Mucosa of stomach (tissue), 1 donor: ENCODE measurements around the gene PABPC1L.

ENCODE experiments used
- H3K27me3 ChIP-seq: one replicate; pipeline ENCODE4 v1.7.0; 2013; ENCODE audit warnings: mild to moderate bottlenecking, low read length; ENCODE audit not compliant: control insufficient read depth, insufficient read depth
- H3K36me3 ChIP-seq: one replicate; pipeline ENCODE4 v1.7.0; 2013; ENCODE audit warnings: low read length; ENCODE audit not compliant: control insufficient read depth, insufficient read depth
- H3K4me1 ChIP-seq: one replicate; pipeline ENCODE4 v1.7.0; 2013; ENCODE audit warnings: mild to moderate bottlenecking, low read length; ENCODE audit not compliant: control insufficient read depth, insufficient read depth
- H3K4me3 ChIP-seq: one replicate; pipeline ENCODE4 v1.7.0; 2013; ENCODE audit warnings: low read length
- H3K9ac ChIP-seq: one replicate; pipeline ENCODE4 v1.7.0; 2013; ENCODE audit warnings: mild to moderate bottlenecking, low read length, moderate library complexity
- H3K9me3 ChIP-seq: one replicate; pipeline ENCODE4 v1.7.0; 2013; ENCODE audit warnings: mild to moderate bottlenecking, low read length, moderate library complexity; ENCODE audit not compliant: control insufficient read depth
- donor health status: Pancreatic carcinoma.

Gene PABPC1L

GRCh38 chr20:44886266-44886651 lies 23.6 kb upstream of the PABPC1L start:
- peak overlapping the region; percentile 91 for H3K9ac ChIP-seq
- peaks cover 6% of the 10 kb centered on the region for H3K4me1 ChIP-seq
- H3K4me3 ChIP-seq = peak overlapping the region; percentile 73
- no peaks in the 10 kb centered on the region for H3K9me3 ChIP-seq
- H3K36me3 ChIP-seq = no peaks in the 10 kb centered on the region
- no peaks in the 10 kb centered on the region for H3K27me3 ChIP-seq

GRCh38 chr20:44886828-44887227 lies 23.0 kb upstream of the PABPC1L start:
- peaks cover 6% of the 10 kb centered on the region for H3K4me1 ChIP-seq
- H3K4me3 ChIP-seq = peak overlapping the region; percentile 73

GRCh38 chr20:44887466-44887865 lies 22.4 kb upstream of the PABPC1L start:
- Histone ChIP-seq H3K9me3 (no peaks in the 10 kb centered on the region), H3K4me3 (no peak overlapping the region), H3K36me3 (no peaks in the 10 kb centered on the region), H3K9ac (peak overlapping the region; percentile 2), H3K4me1 (peaks cover 6% of the 10 kb centered on the region), H3K27me3 (no peaks in the 10 kb centered on the region)

More at GRCh38 chr20:44886828-44887227, 23.0 kb upstream of the PABPC1L start:
- Histone ChIP-seq H3K9me3 (no peaks in the 10 kb centered on the region), H3K27me3 (no peaks in the 10 kb centered on the region), H3K36me3 (no peaks in the 10 kb centered on the region), H3K9ac (peak overlapping the region; percentile 91)

- Histone ChIP-seq H3K27me3 (no peaks in the 10 kb centered on the region), H3K9ac (no peak overlapping the region), H3K4me1 (peaks cover 6% of the 10 kb centered on the region), H3K4me3 (no peak overlapping the region), H3K9me3 (no peaks in the 10 kb centered on the region), H3K36me3 (no peaks in the 10 kb centered on the region)
Measured at GRCh38 chr20:44888226-44889103, 21.4 kb upstream of the PABPC1L start.

GRCh38 chr20:44891826-44892225 lies 18.0 kb upstream of the PABPC1L start:
- Histone ChIP-seq H3K4me3 (no peak overlapping the region), H3K27me3 (no peaks in the 10 kb centered on the region), H3K9ac (no peak overlapping the region), H3K36me3 (no peaks in the 10 kb centered on the region), H3K9me3 (no peaks in the 10 kb centered on the region), H3K4me1 (peaks cover 8% of the 10 kb centered on the region)

GRCh38 chr20:44894959-44895358 lies 14.9 kb upstream of the PABPC1L start:
- Histone ChIP-seq H3K9me3 (no peaks in the 10 kb centered on the region), H3K4me1 (peaks cover 8% of the 10 kb centered on the region), H3K27me3 (no peaks in the 10 kb centered on the region), H3K36me3 (no peaks in the 10 kb centered on the region), H3K9ac (no peak overlapping the region), H3K4me3 (no peak overlapping the region)

- H3K4me3 ChIP-seq = no peak overlapping the region
- H3K27me3 ChIP-seq = no peaks in the 10 kb centered on the region
- H3K36me3 ChIP-seq = no peaks in the 10 kb centered on the region
- H3K9me3 ChIP-seq = no peaks in the 10 kb centered on the region
- H3K4me1 ChIP-seq = peaks cover 8% of the 10 kb centered on the region
- H3K9ac ChIP-seq = no peak overlapping the region
Measured at GRCh38 chr20:44896583-44896982, 13.3 kb upstream of the PABPC1L start.

GRCh38 chr20:44897133-44897532 lies 12.7 kb upstream of the PABPC1L start:
- no peak overlapping the region for H3K4me3 ChIP-seq
- H3K4me1 ChIP-seq = peaks cover 8% of the 10 kb centered on the region
- H3K27me3 ChIP-seq = no peaks in the 10 kb centered on the region
- H3K9me3 ChIP-seq = no peaks in the 10 kb centered on the region
- no peaks in the 10 kb centered on the region for H3K36me3 ChIP-seq
- no peak overlapping the region for H3K9ac ChIP-seq

GRCh38 chr20:44900231-44900854 lies 9.5 kb upstream of the PABPC1L start:
- no peaks in the 10 kb centered on the region for H3K9me3 ChIP-seq
- H3K36me3 ChIP-seq = peaks cover 5% of the 10 kb centered on the region
- H3K27me3 ChIP-seq = no peaks in the 10 kb centered on the region
- H3K4me3 ChIP-seq = no peak overlapping the region
- H3K4me1 ChIP-seq = peaks cover under 1% of the 10 kb centered on the region
- no peak overlapping the region for H3K9ac ChIP-seq

- Histone ChIP-seq H3K27me3 (no peaks in the 10 kb centered on the region), H3K36me3 (peaks cover 5% of the 10 kb centered on the region), H3K4me3 (no peak overlapping the region), H3K4me1 (no peaks in the 10 kb centered on the region), H3K9ac (no peak overlapping the region), H3K9me3 (no peaks in the 10 kb centered on the region)
Measured at GRCh38 chr20:44901974-44902373, 7.9 kb upstream of the PABPC1L start.

GRCh38 chr20:44904377-44904776 lies 5.5 kb upstream of the PABPC1L start:
- Histone ChIP-seq H3K4me3 (no peak overlapping the region), H3K36me3 (peaks cover 5% of the 10 kb centered on the region), H3K4me1 (no peaks in the 10 kb centered on the region), H3K9ac (no peak overlapping the region), H3K27me3 (no peaks in the 10 kb centered on the region), H3K9me3 (no peaks in the 10 kb centered on the region)
